Right lobe of liver (tissue), 6 donors: Measurements from ENCODE around the gene DSCAM. TPM values are rescaled to one million over a fixed set of nuclear protein-coding genes. Genes with fewer than 3 reads are reported as not detected.

Experiments
- ATAC-seq, 4 donors: fragments of 200-7000 bp; cut with Tn5 transposase; one replicate each; pipeline ENCODE4 v1.9.1; 2020; ENCODE audit warnings: mild to moderate bottlenecking in 4 of 4, moderate library complexity in 4 of 4
- DNase-seq, 3 donors: peaks; one replicate each; pipeline ENCODE4 v3.0.0-alpha.2; 2020
- H3K27ac ChIP-seq, 3 donors: fragments of 200-600 bp; one replicate each; pipeline ENCODE4 v1.8.0; 2022
- H3K27me3 ChIP-seq, 2 donors: fragments of 200-600 bp; one replicate each; pipeline ENCODE4 v1.8.0; 2022
- H3K36me3 ChIP-seq, 4 donors: fragments of 200-600 bp; sonication (generic) in 1 of 4; one replicate each; pipeline versions ENCODE4 v1.5.1 to v1.8.0; 2017 to 2022; ENCODE audit warnings: control low read depth in 1 of 4
- H3K4me1 ChIP-seq, 4 donors: fragments of 200-600 bp; sonication (generic) in 1 of 4; one replicate each; pipeline versions ENCODE4 v1.5.1 to v1.8.0; 2017 to 2022; ENCODE audit warnings: control low read depth in 1 of 4
- H3K4me3 ChIP-seq, 3 donors: fragments of 200-600 bp; one replicate each; pipeline ENCODE4 v1.8.0; 2022
- H3K9me3 ChIP-seq, 4 donors: fragments of 200-600 bp; sonication (generic) in 1 of 4; one replicate each; pipeline versions ENCODE4 v1.5.1 to v1.8.0; 2017 to 2022; ENCODE audit warnings: control low read depth in 1 of 4
- CTCF ChIP-seq, 4 donors: fragments of 200-600 bp in 3 of 4; fragments of 450-650 bp in 1 of 4; IDR thresholded peaks; one replicate each; pipeline versions ENCODE4 v1.5.1 to v1.8.0; 2016 to 2022; ENCODE audit warnings: antibody characterized with exemption in 4 of 4, mild to moderate bottlenecking in 2 of 4
- POLR2A ChIP-seq: fragments of 450-650 bp; IDR thresholded peaks from one replicate; pipeline ENCODE4 v1.6.1; 2017; ENCODE audit warnings: antibody characterized with exemption, mild to moderate bottlenecking
- WGBS: methylation state at CpG from one replicate; pipeline ENCODE4 v1.1.6; 2018; ENCODE audit warnings: low coverage, low lambda C conversion rate; ENCODE audit not compliant: insufficient coverage; ENCODE audit errors: missing lambda C conversion rate; 5-methylcytosine and 5-hydroxymethylcytosine counted together
- intact Hi-C, 2 donors: fragments of 100-400 bp; cut with DNase I; formaldehyde crosslinking; loops; one replicate each; pipeline versions ENCODE4 v1.11.2 to v1.14.1; 2022
- total RNA-seq, 6 experiments: library from RNA; depleted of rRNA in 2 of 6; stranded (reverse); fragments of >200 nt in 2 of 6; fragmentation: NEBNext Ultra II Directional in 3 of 6; extraction: Animal tissue kit (Norgen Biotek cat#: 25700) in 3 of 6; gene quantifications; one replicate each; pipeline versions ENCODE4 v1.1.0 to v1.2.4, GENCODE V29; 2016 to 2023
- donor health status: DM: no; HTN: yes; CAD: no.
- donor health status: DM: no; HTN: no; CAD: no.
- donor health status: DM: no; HTN: no; CAD: no.
- donor health status: DM: no; HTN: yes; CAD: no.
- donor health status: DM: no; HTN: yes; CAD: no.

The DSCAM gene
- total RNA-seq, 6 experiments from 2014 or later = 0.04 to 0.16 (median 0.06) TPM; not detected in 2

- Histone ChIP-seq H3K27me3 (peaks cover 0 to 4% of the 10 kb centered on the region in 2 donors), H3K9me3 (no peaks in the 10 kb centered on the region), H3K4me3 (no peak overlapping the region), H3K36me3 (no peaks in the 10 kb centered on the region), H3K4me1 (no peaks in the 10 kb centered on the region), H3K27ac (no peak overlapping the region)
- DNase-seq (no peak), ATAC-seq (no peak)
- 42% methylated on average over 4 of the region's 4 CpGs for WGBS
- intact Hi-C loops = no loop called here
- TF ChIP-seq POLR2A (no peak), CTCF (IDR thresholded peaks at IDR 0.05) (no peak)
These were observed 652.6 kb downstream of the DSCAM start for GRCh38 chr21:40194185-40194980.

GRCh38 chr21:40191616-40192015 is 655.3 kb downstream of the DSCAM start:
- Histone ChIP-seq H3K9me3 (no peaks in the 10 kb centered on the region), H3K27ac (no peak overlapping the region), H3K4me1 (no peaks in the 10 kb centered on the region), H3K27me3 (no peaks in the 10 kb centered on the region), H3K4me3 (no peak overlapping the region), H3K36me3 (no peaks in the 10 kb centered on the region)
- DNase-seq (no peak), ATAC-seq (no peak)
- WGBS = 54% methylated on average over 3 of the region's 3 CpGs
- TF ChIP-seq POLR2A = no peak
- no peak for TF ChIP-seq CTCF (IDR thresholded peaks at IDR 0.05)
- intact Hi-C loops = no loop called here

GRCh38 chr21:40191196-40191595 is 655.8 kb downstream of the DSCAM start:
- WGBS = 34% methylated on average over 3 of the region's 3 CpGs
- no peak overlapping the region for H3K27ac ChIP-seq
- H3K9me3 ChIP-seq = no peaks in the 10 kb centered on the region
- H3K36me3 ChIP-seq = no peaks in the 10 kb centered on the region
- no peak for TF ChIP-seq CTCF (IDR thresholded peaks at IDR 0.05)
- no peak for TF ChIP-seq POLR2A
- no peak for DNase-seq
- no peaks in the 10 kb centered on the region for H3K27me3 ChIP-seq
- ATAC-seq = no peak
- intact Hi-C loops = no loop called here
- H3K4me1 ChIP-seq = no peaks in the 10 kb centered on the region
- H3K4me3 ChIP-seq = no peak overlapping the region

GRCh38 chr21:40187946-40188654 is 658.9 kb downstream of the DSCAM start:
- WGBS = 55% methylated on average over 9 of the region's 9 CpGs
- no peak overlapping the region for H3K4me3 ChIP-seq
- intact Hi-C loops = no loop called here
- no peak for TF ChIP-seq POLR2A
- TF ChIP-seq CTCF (IDR thresholded peaks at IDR 0.05) = no peak
- no peaks in the 10 kb centered on the region for H3K36me3 ChIP-seq
- no peaks in the 10 kb centered on the region for H3K27me3 ChIP-seq
- no peak for DNase-seq
- no peak overlapping the region for H3K27ac ChIP-seq
- ATAC-seq = no peak
- no peaks in the 10 kb centered on the region for H3K9me3 ChIP-seq
- no peaks in the 10 kb centered on the region for H3K4me1 ChIP-seq
